Measurements from ENCODE around the gene NUBP1. TPM values are rescaled to one million over a fixed set of nuclear protein-coding genes. Genes with fewer than 3 reads are reported as not detected.

Gene NUBP1
- total and polyA plus RNA-seq, 9 of the 15 experiments (the other 6 are each of a cell fraction or from before 2014, with no cell fraction given): 17.2 to 55.1 (median 35.6) TPM

- Histone ChIP-seq H3K9ac (ENCODE audit: insufficient read depth in 1 of 2, low read depth in 2 of 2, low read length in 2 of 2) (no peak overlapping the region), H3K4me1 (replicated peaks in 1 of 2; ENCODE audit: control insufficient read depth in 2 of 2, insufficient read depth in 2 of 2, low read length in 2 of 2) (peaks cover 0 to 3% of the 10 kb centered on the region in 2 experiments; a peak in 1 of 5 replicates), H2AFZ (ENCODE audit: low read depth, low read length) (no peak overlapping the region), H3K36me3 (ENCODE audit: control insufficient read depth, insufficient read depth, low read length) (peaks cover 50% of the 10 kb centered on the region; the same call in 1 of the 3 replicates), H3K9me1 (ENCODE audit: control insufficient read depth, insufficient read depth, low read length) (no peaks in the 10 kb centered on the region), H3K4me2 (ENCODE audit: insufficient read depth, low read length) (no peak overlapping the region), H3K4me3 (no peak overlapping the region), H3K27ac (ENCODE audit: extremely low read depth, low read depth, low read length) (no peak overlapping the region), H3K27me3 (ENCODE audit: control insufficient read depth in 2 of 2, insufficient read depth in 2 of 2, low read length in 2 of 2) (no peaks in the 10 kb centered on the region), H3K9me3 (replicated peaks; ENCODE audit: control insufficient read depth, insufficient read depth, low read depth, low read length) (no peaks in the 10 kb centered on the region), H4K20me1 (replicated peaks; ENCODE audit: control insufficient read depth, insufficient read depth, low read length) (no peaks in the 10 kb centered on the region), H3K79me2 (ENCODE audit: control insufficient read depth, insufficient read depth, low read length) (no peaks in the 10 kb centered on the region)
- WGBS (ENCODE audit: insufficient coverage, low coverage, missing lambda C conversion rate): 93% methylated on average over 4 of the region's 4 CpGs
- no peak for DNase-seq (ENCODE audit: extremely low read depth in 1 of 4, low spot score in 3 of 4)
- FAIRE-seq: no peak
- in situ Hi-C loops (cut with MboI): no loop called here
- intact Hi-C loops (cut with micrococcal nuclease): no loop called here
- no peak for ATAC-seq
- CTCF ChIA-PET (ENCODE audit: low intra/inter-chr PET ratio): no interaction called here
- BruUV-seq (replicated peaks): no TSS peak
- POLR2A ChIA-PET: interaction anchor here (0.8 to 1.2 kb wide), 2 partner anchors 8 to 22 kb away, joined by 3 to 8 read pairs; partner anchors contain the start of gene NUBP1
- TF ChIP-seq, protein P1, sequence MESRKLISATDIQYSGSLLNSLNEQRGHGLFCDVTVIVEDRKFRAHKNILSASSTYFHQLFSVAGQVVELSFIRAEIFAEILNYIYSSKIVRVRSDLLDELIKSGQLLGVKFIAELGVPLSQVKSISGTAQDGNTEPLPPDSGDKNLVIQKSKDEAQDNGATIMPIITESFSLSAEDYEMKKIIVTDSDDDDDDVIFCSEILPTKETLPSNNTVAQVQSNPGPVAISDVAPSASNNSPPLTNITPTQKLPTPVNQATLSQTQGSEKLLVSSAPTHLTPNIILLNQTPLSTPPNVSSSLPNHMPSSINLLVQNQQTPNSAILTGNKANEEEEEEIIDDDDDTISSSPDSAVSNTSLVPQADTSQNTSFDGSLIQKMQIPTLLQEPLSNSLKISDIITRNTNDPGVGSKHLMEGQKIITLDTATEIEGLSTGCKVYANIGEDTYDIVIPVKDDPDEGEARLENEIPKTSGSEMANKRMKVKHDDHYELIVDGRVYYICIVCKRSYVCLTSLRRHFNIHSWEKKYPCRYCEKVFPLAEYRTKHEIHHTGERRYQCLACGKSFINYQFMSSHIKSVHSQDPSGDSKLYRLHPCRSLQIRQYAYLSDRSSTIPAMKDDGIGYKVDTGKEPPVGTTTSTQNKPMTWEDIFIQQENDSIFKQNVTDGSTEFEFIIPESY (CRISPR knock-in tag; IDR thresholded peaks at IDR 0.05): no peak
- TF ChIP-seq KAT8 (IDR thresholded peaks at IDR 0.05; ENCODE audit: low read depth) (no peak), ZNF408 (CRISPR knock-in tag; IDR thresholded peaks at IDR 0.05; ENCODE audit: low read depth) (no peak), HINFP (tag; conservative IDR thresholded peaks at IDR 0.05; ENCODE audit: low read depth) (no peak), XRCC3 (IDR thresholded peaks at IDR 0.05) (no peak), ZNF655 (CRISPR knock-in tag; IDR thresholded peaks at IDR 0.05) (no peak), PHB (CRISPR knock-in tag; IDR thresholded peaks at IDR 0.05) (no peak), SMARCA4 (IDR thresholded peaks at IDR 0.05) (no peak), ZEB2 (IDR thresholded peaks at IDR 0.05) (no peak), MNT (conservative IDR thresholded peaks at IDR 0.05) (no peak), ATF1 (CRISPR knock-in tag; IDR thresholded peaks at IDR 0.05) (no peak), ATF1 (tag; IDR thresholded peaks at IDR 0.05) (no peak), ILK (tag; IDR thresholded peaks at IDR 0.05; ENCODE audit: borderline replicate concordance, low read depth) (no peak), CREM (IDR thresholded peaks at IDR 0.05; ENCODE audit: low read depth) (no peak), NEUROD1 (IDR thresholded peaks at IDR 0.05; ENCODE audit: borderline replicate concordance, low read depth, low read length, partially characterized antibody) (no peak)
- TF ChIP-seq, protein P2, sequence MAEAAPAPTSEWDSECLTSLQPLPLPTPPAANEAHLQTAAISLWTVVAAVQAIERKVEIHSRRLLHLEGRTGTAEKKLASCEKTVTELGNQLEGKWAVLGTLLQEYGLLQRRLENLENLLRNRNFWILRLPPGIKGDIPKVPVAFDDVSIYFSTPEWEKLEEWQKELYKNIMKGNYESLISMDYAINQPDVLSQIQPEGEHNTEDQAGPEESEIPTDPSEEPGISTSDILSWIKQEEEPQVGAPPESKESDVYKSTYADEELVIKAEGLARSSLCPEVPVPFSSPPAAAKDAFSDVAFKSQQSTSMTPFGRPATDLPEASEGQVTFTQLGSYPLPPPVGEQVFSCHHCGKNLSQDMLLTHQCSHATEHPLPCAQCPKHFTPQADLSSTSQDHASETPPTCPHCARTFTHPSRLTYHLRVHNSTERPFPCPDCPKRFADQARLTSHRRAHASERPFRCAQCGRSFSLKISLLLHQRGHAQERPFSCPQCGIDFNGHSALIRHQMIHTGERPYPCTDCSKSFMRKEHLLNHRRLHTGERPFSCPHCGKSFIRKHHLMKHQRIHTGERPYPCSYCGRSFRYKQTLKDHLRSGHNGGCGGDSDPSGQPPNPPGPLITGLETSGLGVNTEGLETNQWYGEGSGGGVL (CRISPR knock-in tag; IDR thresholded peaks at IDR 0.05): no peak
Measured at GRCh38 chr16:10765772-10766171, 22.1 kb downstream of the NUBP1 start.

Measured in K562 (cell line).